Stimulated activated CD4-positive, alpha-beta T cell treated with anti-CD3 and anti-CD28 coated beads, Interleukin-15, amount 100 ng/mL, for 1 hour (primary cell): ENCODE measurements around the gene PTPRN2.

Experiments used
- DNase-seq, 2 donors: peaks; one replicate each; pipeline ENCODE4 v3.0.0-alpha.2; 2020; ENCODE audit warnings: low read depth in 1 of 2, low spot score in 1 of 2

PTPRN2 gene

GRCh38 chr7:157719008-157719682 lies 868.5 kb downstream of the PTPRN2 start:
- no peak for DNase-seq

GRCh38 chr7:157718303-157719007 lies 869.2 kb downstream of the PTPRN2 start:
- DNase-seq = no peak

- DNase-seq = no peak
These were observed 870.1 kb downstream of the PTPRN2 start for GRCh38 chr7:157717211-157718174.

- no peak for DNase-seq
These were observed 871.7 kb downstream of the PTPRN2 start for GRCh38 chr7:157715938-157716280.

GRCh38 chr7:157715071-157715937 lies 872.3 kb downstream of the PTPRN2 start:
- DNase-seq = no peak

- DNase-seq = no peak
These were observed 873.2 kb downstream of the PTPRN2 start for GRCh38 chr7:157714166-157715070.

GRCh38 chr7:157713591-157713990 lies 874.0 kb downstream of the PTPRN2 start:
- no peak for DNase-seq

- no peak for DNase-seq
These were observed 874.9 kb downstream of the PTPRN2 start for GRCh38 chr7:157712666-157713235.

- no peak for DNase-seq
These were observed 876.2 kb downstream of the PTPRN2 start for GRCh38 chr7:157711353-157711888.

- no peak for DNase-seq
These were observed 877.2 kb downstream of the PTPRN2 start for GRCh38 chr7:157710396-157710795.

GRCh38 chr7:157709531-157710251 lies 877.9 kb downstream of the PTPRN2 start:
- no peak for DNase-seq

GRCh38 chr7:157708919-157709295 lies 878.7 kb downstream of the PTPRN2 start:
- no peak for DNase-seq

- DNase-seq = no peak
These were observed 879.4 kb downstream of the PTPRN2 start for GRCh38 chr7:157707983-157708918.

- no peak for DNase-seq
These were observed 883.3 kb downstream of the PTPRN2 start for GRCh38 chr7:157704365-157704764.

- DNase-seq = no peak
These were observed 884.0 kb downstream of the PTPRN2 start for GRCh38 chr7:157703534-157704195.

- no peak for DNase-seq
These were observed 884.5 kb downstream of the PTPRN2 start for GRCh38 chr7:157703131-157703530.
